ENCODE measurements around the gene FUT4. TPM values are rescaled to one million over a fixed set of nuclear protein-coding genes. Genes with fewer than 3 reads are reported as not detected.

The FUT4 gene
- total RNA-seq, 1 experiment from 2014 or later = 24.5 TPM

- ChIA-PET POLR2A (interaction anchor here (0.9 to 1.0 kb wide), 2 partner anchors 18 to 20 kb away, joined by 3 to 4 read pairs; partner anchors contain the start of gene FUT4), CTCF (interaction anchor here (0.6 to 1.5 kb wide), 2 partner anchors 18 to 41 kb away, joined by 3 read pairs; partner anchors contain the start of genes FUT4 and PIWIL4)
- no peak for TF ChIP-seq CTCF (IDR thresholded peaks at IDR 0.05; ENCODE audit: insufficient read depth in 1 of 2, low read depth in 1 of 2, low read length in 1 of 2, severe bottlenecking in 1 of 2, unreplicated experiment in 1 of 2)
- intact Hi-C loops (cut with micrococcal nuclease; ENCODE audit: unreplicated experiment) = no loop called here
- H3K27me3 Mint-ChIP-seq (ENCODE audit: insufficient read depth, unreplicated experiment) = no peaks in the 10 kb centered on the region
- Histone ChIP-seq H3K36me3 (ENCODE audit: control insufficient read depth, insufficient read depth, low read length) (no peaks in the 10 kb centered on the region), H3K9me3 (no peaks in the 10 kb centered on the region), H3K27me3 (replicated peaks; ENCODE audit: control insufficient read depth, insufficient read depth, low read length) (no peaks in the 10 kb centered on the region), H3K4me3 (ENCODE audit: low read depth, low read length) (no peak overlapping the region), H3K4me1 (peaks cover 32% of the 10 kb centered on the region)
- peaks cover 13% of the 10 kb centered on the region for H3K4me1 Mint-ChIP-seq (ENCODE audit: low read depth, unreplicated experiment)
- DNase-seq = no peak
- no peaks in the 10 kb centered on the region for H3K9me3 Mint-ChIP-seq (ENCODE audit: unreplicated experiment)
- no peak overlapping the region for H3K4me3 Mint-ChIP-seq (ENCODE audit: unreplicated experiment)
- H3K36me3 Mint-ChIP-seq (ENCODE audit: insufficient read depth, unreplicated experiment) = no peaks in the 10 kb centered on the region
- BruUV-seq (replicated peaks) = no TSS peak
- no peak overlapping the region for H3K27ac Mint-ChIP-seq (ENCODE audit: unreplicated experiment)
These were observed 18.0 kb upstream of the FUT4 start for GRCh38 chr11:94525546-94526324.

GRCh38 chr11:94526645-94527438, 16.9 kb upstream of the FUT4 start:
- H3K4me3 Mint-ChIP-seq (ENCODE audit: unreplicated experiment) = no peak overlapping the region
- H3K36me3 ChIP-seq (ENCODE audit: control insufficient read depth, insufficient read depth, low read length) = no peaks in the 10 kb centered on the region
- no peaks in the 10 kb centered on the region for H3K27me3 Mint-ChIP-seq (ENCODE audit: insufficient read depth, unreplicated experiment)
- intact Hi-C loops (cut with micrococcal nuclease; ENCODE audit: unreplicated experiment) = no loop called here
- no peak for TF ChIP-seq CTCF (IDR thresholded peaks at IDR 0.05; ENCODE audit: insufficient read depth in 1 of 2, low read depth in 1 of 2, low read length in 1 of 2, severe bottlenecking in 1 of 2, unreplicated experiment in 1 of 2)
- H3K27ac Mint-ChIP-seq (ENCODE audit: unreplicated experiment) = no peak overlapping the region
- H3K9me3 ChIP-seq = no peaks in the 10 kb centered on the region
- no peak overlapping the region for H3K4me3 ChIP-seq (ENCODE audit: low read depth, low read length)
- no TSS peak for BruUV-seq (replicated peaks)
- DNase-seq = no peak
- ChIA-PET CTCF (interaction anchor here (0.8 to 1.5 kb wide), 2 partner anchors 10 to 17 kb away, joined by 3 read pairs; partner anchors contain the start of gene FUT4), POLR2A (no interaction called here)
- H3K9me3 Mint-ChIP-seq (ENCODE audit: unreplicated experiment) = no peaks in the 10 kb centered on the region
- no peaks in the 10 kb centered on the region for H3K36me3 Mint-ChIP-seq (ENCODE audit: insufficient read depth, unreplicated experiment)
- no peaks in the 10 kb centered on the region for H3K27me3 ChIP-seq (replicated peaks; ENCODE audit: control insufficient read depth, insufficient read depth, low read length)
- H3K4me1 Mint-ChIP-seq (ENCODE audit: low read depth, unreplicated experiment) = peaks cover 13% of the 10 kb centered on the region
- peaks cover 32% of the 10 kb centered on the region for H3K4me1 ChIP-seq

GRCh38 chr11:94528551-94528950, 15.2 kb upstream of the FUT4 start:
- Mint-ChIP-seq H3K27me3 (ENCODE audit: insufficient read depth, unreplicated experiment) (no peaks in the 10 kb centered on the region), H3K27ac (ENCODE audit: unreplicated experiment) (no peak overlapping the region), H3K4me3 (ENCODE audit: unreplicated experiment) (no peak overlapping the region), H3K4me1 (ENCODE audit: low read depth, unreplicated experiment) (peaks cover 13% of the 10 kb centered on the region), H3K36me3 (ENCODE audit: insufficient read depth, unreplicated experiment) (no peaks in the 10 kb centered on the region), H3K9me3 (ENCODE audit: unreplicated experiment) (no peaks in the 10 kb centered on the region)
- H3K36me3 ChIP-seq (ENCODE audit: control insufficient read depth, insufficient read depth, low read length) = no peaks in the 10 kb centered on the region
- H3K4me1 ChIP-seq = peaks cover 32% of the 10 kb centered on the region
- H3K4me3 ChIP-seq (ENCODE audit: low read depth, low read length) = no peak overlapping the region
- H3K9me3 ChIP-seq = no peaks in the 10 kb centered on the region
- POLR2A ChIA-PET = no interaction called here
- intact Hi-C loops (cut with micrococcal nuclease; ENCODE audit: unreplicated experiment) = no loop called here
- no peak for DNase-seq
- CTCF ChIA-PET = no interaction called here
- no peak for TF ChIP-seq CTCF (IDR thresholded peaks at IDR 0.05; ENCODE audit: insufficient read depth in 1 of 2, low read depth in 1 of 2, low read length in 1 of 2, severe bottlenecking in 1 of 2, unreplicated experiment in 1 of 2)
- no TSS peak for BruUV-seq (replicated peaks)
- H3K27me3 ChIP-seq (replicated peaks; ENCODE audit: control insufficient read depth, insufficient read depth, low read length) = no peaks in the 10 kb centered on the region
